Activated T-cell treated with anti-CD3 and anti-CD28 coated beads for 48 hours (primary cell): ENCODE results near the gene DLGAP1.
A peak's percentile ranks its signal among the peaks of the same experiment; 100 is the strongest.

Experiments
- DNase-seq: peaks from one replicate; pipeline ENCODE4 v3.0.0-alpha.2; 2020; ENCODE audit warnings: low read depth

The DLGAP1 gene

GRCh38 chr18:3995476-3996102 is 459.5 kb downstream of the DLGAP1 start:
- peak; percentile 15 for DNase-seq

- no peak for DNase-seq
These were observed 461.0 kb downstream of the DLGAP1 start for GRCh38 chr18:3993941-3994687.

GRCh38 chr18:3985664-3986063 is 469.4 kb downstream of the DLGAP1 start:
- DNase-seq: no peak

- no peak for DNase-seq
These were observed 470.1 kb downstream of the DLGAP1 start for GRCh38 chr18:3985020-3985419.

GRCh38 chr18:3984163-3984757 is 470.8 kb downstream of the DLGAP1 start:
- no peak for DNase-seq

GRCh38 chr18:3983351-3983969 is 471.6 kb downstream of the DLGAP1 start:
- DNase-seq: no peak

- DNase-seq: no peak
These were observed 472.6 kb downstream of the DLGAP1 start for GRCh38 chr18:3982541-3982940.

GRCh38 chr18:3979024-3979423 is 476.1 kb downstream of the DLGAP1 start:
- DNase-seq: no peak

GRCh38 chr18:3973191-3973850 is 481.8 kb downstream of the DLGAP1 start:
- no peak for DNase-seq

GRCh38 chr18:3972291-3972930 is 482.7 kb downstream of the DLGAP1 start:
- no peak for DNase-seq

- no peak for DNase-seq
These were observed 484.2 kb downstream of the DLGAP1 start for GRCh38 chr18:3970929-3971328.

- DNase-seq: no peak
These were observed 487.5 kb downstream of the DLGAP1 start for GRCh38 chr18:3967359-3968180.

- no peak for DNase-seq
These were observed 488.3 kb downstream of the DLGAP1 start for GRCh38 chr18:3966642-3967358.

- DNase-seq: no peak
These were observed 488.9 kb downstream of the DLGAP1 start for GRCh38 chr18:3966246-3966641.

- no peak for DNase-seq
These were observed 494.1 kb downstream of the DLGAP1 start for GRCh38 chr18:3960977-3961376.

GRCh38 chr18:3960142-3960541 is 495.0 kb downstream of the DLGAP1 start:
- DNase-seq: no peak

- no peak for DNase-seq
These were observed 503.1 kb downstream of the DLGAP1 start for GRCh38 chr18:3952031-3952430.

GRCh38 chr18:3950668-3951404 is 504.3 kb downstream of the DLGAP1 start:
- DNase-seq: no peak

GRCh38 chr18:3948958-3949357 is 506.1 kb downstream of the DLGAP1 start:
- DNase-seq: no peak

- no peak for DNase-seq
These were observed 507.7 kb downstream of the DLGAP1 start for GRCh38 chr18:3947383-3947782.
